GM10847 (cell line): Measurements from ENCODE around the gene TTR.

Experiments used
- POLR2A ChIP-seq: IDR thresholded peaks from 2 replicates; pipeline ENCODE4 v1.6.1; 2011; ENCODE audit not compliant: insufficient read length; ENCODE audit errors: extremely low read depth

The TTR gene

DNA sequence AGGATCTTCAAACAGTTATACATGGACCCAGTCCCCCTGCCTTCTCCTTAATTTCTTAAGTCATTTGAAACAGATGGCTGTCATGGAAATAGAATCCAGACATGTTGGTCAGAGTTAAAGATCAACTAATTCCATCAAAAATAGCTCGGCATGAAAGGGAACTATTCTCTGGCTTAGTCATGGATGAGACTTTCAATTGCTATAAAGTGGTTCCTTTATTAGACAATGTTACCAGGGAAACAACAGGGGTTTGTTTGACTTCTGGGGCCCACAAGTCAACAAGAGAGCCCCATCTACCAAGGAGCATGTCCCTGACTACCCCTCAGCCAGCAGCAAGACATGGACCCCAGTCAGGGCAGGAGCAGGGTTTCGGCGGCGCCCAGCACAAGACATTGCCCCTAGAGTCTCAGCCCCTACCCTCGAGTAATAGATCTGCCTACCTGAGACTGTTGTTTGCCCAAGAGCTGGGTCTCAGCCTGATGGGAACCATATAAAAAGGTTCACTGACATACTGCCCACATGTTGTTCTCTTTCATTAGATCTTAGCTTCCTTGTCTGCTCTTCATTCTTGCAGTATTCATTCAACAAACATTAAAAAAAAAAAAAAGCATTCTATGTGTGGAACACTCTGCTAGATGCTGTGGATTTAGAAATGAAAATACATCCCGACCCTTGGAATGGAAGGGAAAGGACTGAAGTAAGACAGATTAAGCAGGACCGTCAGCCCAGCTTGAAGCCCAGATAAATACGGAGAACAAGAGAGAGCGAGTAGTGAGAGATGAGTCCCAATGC lies 4.6 kb downstream of the TTR start:
- TF ChIP-seq POLR2A = no peak

DNA sequence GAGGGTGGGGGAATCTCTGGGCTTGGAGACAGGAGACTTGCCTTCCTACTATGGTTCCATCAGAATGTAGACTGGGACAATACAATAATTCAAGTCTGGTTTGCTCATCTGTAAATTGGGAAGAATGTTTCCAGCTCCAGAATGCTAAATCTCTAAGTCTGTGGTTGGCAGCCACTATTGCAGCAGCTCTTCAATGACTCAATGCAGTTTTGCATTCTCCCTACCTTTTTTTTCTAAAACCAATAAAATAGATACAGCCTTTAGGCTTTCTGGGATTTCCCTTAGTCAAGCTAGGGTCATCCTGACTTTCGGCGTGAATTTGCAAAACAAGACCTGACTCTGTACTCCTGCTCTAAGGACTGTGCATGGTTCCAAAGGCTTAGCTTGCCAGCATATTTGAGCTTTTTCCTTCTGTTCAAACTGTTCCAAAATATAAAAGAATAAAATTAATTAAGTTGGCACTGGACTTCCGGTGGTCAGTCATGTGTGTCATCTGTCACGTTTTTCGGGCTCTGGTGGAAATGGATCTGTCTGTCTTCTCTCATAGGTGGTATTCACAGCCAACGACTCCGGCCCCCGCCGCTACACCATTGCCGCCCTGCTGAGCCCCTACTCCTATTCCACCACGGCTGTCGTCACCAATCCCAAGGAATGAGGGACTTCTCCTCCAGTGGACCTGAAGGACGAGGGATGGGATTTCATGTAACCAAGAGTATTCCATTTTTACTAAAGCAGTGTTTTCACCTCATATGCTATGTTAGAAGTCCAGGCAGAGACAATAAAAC lies 6.5 kb downstream of the TTR start:
- TF ChIP-seq POLR2A = no peak

DNA sequence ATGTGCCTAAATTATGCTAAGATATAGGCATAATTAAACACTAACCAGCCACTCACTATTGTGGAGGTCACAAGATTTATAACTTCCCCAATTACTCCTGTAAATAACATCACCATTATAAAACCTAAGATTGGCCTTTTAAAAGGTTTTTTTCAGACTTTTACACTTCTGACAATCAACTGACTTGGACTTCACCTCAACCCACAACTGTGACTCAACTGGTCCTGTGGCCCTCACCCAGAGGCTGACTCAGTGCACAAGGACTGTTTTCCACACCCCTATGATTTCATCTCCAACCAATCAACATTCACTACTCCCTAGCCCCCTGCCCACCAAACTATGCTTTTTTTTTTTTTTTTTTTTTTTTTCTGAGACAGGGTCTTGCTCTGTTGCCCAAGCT lies 11.6 kb downstream of the TTR start:
- TF ChIP-seq POLR2A = no peak

DNA sequence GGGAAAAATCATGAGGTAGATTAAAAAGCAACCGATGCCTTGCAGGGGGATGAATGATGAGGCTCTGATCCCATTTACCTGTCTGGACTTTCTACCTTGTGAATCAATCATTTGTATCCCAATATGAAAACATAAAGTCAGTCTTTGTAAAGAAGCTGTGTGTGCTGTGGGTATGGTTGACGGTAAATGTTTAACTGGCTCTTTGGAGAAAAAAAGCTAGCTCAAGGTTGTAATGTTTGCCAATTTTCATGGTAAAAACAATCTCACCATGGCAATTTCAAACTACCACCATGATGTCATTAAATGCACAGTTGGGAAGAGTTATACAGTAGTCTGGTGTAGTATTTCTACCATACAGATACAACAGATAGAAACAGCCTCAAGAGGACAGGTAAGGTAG lies 14.6 kb downstream of the TTR start:
- no peak for TF ChIP-seq POLR2A

DNA sequence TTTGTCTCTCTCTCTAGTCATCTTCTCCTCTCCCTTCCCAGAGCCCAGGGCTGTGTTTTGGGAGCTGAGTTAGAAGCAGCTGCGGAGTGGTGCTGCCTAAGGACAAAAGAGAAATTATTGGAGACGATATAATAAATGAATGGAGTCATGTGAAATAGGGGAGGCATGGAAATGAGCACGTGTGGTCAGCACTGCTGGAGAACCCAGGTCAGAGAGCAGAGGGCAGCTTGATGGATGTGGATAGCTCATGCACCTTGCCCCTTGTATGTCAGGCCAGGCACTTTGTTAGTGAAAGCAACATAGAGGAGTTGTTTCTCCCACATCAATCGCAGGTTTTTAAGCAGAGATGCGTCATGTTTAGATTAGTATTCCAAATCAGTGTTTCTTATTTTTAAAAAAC lies 15.7 kb downstream of the TTR start:
- no peak for TF ChIP-seq POLR2A

DNA sequence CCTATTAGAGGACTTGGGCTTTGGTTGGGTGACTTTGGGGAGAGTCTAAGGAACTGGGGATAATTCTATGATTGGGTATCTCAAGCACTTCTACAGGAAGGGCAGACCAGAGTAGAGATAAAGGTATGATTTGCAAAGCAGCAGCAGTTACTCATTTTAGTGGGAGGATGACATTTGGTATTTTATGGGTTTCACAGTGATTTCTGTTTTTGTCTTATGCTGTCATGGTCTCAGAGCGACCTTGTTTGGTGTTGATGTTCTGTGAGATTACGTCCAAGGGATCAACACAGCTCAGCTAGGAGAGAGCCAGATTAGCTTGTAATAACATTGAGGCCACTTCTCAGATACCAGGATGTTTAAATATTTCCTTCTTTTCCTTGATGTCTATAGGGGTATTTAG lies 18.2 kb downstream of the TTR start:
- no peak for TF ChIP-seq POLR2A

DNA sequence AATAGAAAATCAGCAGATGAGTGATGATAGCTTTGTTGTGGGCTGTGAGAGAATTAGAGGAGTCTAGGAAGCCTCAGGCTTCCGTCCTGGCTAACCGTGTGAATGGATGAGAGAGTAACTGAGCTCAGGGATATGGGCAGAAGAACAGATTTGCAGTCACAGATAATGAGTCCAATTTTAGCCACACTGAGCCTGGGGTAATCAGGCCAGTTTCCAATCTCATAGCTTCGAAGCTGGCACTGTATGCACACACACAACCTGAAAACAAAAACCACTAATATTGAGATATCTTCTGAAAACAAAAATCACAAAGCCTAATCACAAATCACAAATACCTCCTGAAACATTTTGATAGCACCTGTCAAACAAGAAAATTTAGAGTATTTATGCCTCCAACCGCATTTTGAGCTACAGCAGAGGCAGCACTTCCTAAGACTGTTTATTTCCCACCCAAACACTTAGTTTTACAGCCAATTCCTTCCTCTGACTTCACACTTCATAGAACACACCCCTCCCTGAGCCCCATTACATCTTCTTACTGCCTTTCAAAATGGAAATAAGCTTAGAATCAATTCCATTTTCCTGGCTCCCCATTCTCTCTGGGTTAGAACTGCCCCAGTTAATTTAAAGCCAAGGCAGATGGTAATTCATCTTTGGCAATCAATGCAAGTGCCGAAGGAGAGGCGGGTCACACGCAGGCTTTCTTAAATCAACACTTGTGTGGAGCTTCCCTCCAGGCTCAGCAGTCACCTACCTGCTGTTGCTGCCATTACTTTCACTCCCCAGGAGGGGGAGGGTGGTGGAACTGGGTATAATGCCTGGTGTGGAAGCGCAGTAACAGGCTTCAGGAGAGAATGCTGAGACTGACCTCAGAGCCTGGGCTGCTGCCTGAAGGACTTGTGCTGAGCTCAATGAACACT lies 18.9 kb downstream of the TTR start:
- TF ChIP-seq POLR2A = no peak

DNA sequence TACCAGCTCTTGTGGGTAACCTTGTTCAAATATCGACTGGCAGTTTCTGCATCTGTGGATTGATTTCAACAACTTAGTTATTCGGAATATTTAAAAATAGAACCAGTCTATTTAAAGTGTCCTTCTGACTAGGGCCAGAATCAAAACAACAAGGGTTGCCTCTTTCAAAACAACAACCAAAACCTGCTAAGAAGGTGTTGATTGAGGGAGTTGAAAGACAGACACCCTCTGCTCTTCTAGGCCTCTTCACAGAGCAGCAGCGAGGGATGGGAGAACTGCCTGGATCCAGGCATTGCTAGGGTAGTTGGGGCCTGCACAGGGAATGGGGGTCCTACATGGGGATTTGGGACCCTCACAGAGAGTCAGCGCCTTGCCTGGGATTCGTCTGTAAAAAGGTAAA lies 19.8 kb downstream of the TTR start:
- no peak for TF ChIP-seq POLR2A

DNA sequence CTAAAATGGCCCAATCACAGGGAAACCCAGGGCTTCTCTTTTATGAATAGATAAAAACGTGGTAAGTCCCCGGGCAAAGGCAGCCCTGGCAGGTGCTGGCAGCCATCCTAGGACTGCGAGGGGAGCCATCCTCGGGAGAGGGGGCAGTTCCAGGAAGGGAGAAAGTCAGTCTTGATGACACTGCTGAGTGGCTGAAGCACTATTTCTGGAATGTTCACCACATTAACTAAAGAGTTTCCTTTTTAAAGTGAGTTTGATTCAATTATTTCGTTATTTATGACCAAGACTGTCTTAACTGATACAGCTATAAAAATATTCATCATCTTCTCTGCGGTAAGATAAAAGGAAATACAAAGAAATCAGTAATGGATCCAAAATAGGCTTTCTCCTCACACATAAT lies 20.4 kb downstream of the TTR start:
- no peak for TF ChIP-seq POLR2A

DNA sequence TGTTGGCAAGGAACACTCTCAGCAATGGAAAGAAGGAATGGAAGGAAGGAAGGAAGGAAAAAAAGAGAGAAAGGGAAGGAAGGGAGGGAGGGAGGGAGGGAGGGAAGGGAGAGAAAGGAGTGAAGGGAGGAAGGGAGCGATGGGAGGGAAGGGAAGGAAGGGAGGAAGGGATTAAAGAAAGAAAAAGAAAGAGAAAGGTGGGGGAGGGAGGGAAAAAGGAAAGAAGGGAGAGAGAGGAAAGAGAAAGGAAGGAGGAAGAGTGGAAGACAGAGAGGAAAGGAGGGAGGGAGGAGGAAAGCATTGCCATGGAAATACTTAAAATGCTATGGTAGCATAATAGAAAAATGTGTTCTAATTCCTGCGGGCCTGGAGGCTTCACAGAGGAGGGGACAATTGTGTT lies 22.4 kb downstream of the TTR start:
- no peak for TF ChIP-seq POLR2A

DNA sequence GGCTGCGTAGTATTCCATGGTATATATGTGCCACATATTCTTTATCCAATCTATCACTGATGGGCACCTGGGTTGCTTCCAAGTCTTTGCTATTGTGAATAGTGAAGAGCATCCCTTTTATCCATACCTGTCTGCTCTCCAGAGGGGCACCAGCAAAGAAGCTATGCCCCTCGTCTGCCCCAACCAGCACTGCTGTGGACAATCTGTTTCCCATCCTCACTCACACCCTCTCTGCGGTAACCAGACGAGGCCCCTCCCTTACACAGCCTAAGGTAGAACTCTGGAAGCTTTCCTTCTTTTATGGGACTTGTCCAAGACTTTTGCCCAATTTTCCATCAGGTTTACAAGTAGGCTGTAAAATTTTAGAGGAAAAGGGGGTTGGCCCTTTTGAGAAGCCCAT lies 24.9 kb downstream of the TTR start:
- TF ChIP-seq POLR2A = no peak

DNA sequence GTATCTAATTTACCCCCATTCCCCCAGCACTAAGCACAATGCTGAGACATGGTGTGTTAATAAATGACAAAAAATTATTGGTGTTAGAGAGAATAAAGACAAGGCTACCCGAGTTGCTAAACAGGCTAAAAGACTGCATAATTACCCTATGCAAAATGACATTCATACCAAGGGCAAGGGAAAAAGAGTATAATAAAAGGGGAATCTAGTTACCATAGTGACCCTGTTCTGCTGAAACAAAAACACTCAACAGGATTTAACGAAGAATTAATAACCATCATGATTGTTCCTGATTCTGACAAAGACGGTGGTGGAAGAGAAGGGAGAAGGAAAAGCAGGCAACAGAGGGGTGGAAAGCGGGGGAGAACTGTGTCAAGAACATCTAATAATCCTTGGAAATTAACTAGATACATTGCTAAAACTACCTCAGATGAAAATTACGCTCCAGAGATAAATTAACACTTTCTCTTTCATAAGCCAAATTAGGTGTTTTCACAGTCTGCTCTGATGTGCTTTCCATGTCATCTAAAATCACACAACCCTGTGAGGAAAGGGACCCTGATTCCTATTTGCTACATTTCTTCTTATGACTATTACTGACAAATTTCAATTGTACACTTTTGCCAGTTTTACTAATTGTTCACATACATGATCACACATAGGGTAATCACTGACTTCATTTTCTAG lies 25.5 kb downstream of the TTR start:
- TF ChIP-seq POLR2A = no peak

DNA sequence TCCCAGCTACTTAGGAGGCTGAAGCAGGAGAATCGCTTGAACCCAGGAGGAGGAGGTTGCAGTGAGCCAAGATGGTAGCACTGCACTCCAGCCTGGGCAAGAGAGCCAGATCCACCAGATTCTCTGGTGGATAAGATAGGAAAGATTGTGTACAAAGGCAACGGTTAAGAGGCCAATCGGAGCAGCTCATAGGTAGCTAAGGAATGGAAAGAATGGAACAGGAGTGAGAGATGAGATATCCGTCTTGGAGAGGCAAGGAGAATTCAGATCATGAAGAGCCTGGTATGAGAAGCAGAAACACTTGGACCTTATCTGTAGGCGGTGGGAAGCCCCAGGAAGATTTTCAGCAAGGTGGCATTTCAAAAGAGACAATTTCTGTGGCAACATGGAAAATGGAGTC lies 27.1 kb downstream of the TTR start:
- TF ChIP-seq POLR2A = no peak

DNA sequence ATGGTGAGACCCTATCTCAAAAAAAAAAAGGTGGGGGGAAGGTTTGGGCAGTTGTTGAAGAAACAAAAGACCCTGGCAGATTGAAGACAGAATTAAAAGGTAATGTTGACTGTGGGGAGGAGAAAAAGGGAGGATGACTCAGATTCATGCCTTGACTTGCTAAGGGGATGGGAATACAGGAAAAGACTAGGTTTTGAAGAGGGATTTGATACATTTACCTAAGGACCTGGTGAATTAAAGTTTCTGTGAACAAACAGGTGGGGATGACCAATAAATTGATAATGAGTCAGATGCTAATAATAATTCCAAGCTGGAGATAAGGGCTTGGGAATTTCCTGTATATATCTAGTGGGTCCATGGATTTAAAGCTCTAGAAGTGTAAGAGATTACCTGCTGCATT lies 27.6 kb downstream of the TTR start:
- no peak for TF ChIP-seq POLR2A

DNA sequence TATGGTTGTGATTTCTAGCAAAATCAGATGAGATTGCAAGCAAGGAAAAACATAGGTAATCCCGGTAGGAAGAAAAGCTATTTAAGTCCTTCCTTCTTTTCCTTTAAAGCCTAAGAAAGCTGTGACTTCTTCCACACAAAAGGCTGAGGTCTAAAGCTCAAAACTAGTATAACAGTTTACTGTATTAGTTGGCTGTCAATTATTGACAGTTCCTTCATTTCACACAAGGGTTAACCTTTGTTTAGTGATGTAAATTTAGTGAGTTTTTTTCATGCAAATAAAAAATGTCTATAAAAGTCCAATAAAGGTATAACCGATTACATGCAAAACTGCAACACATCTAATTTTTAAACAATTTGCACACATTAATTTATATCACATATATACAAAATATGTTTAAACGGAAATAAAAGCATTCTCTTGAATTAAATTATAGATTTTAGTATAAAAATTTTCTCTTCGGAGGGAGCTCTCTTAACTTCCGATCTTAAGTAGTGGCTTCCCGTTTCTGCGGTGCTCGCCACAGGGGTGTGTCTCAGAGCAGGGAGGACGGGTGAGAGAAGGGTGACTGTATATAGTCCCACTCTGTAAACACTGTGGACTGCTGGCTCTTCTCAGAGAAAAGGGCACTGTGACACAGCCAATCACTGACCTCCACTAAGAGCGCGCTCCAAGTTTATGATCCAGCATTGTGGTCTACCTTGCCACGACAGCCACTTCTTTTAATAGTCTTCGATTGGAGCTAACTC lies 33.4 kb downstream of the TTR start:
- TF ChIP-seq POLR2A = no peak

DNA sequence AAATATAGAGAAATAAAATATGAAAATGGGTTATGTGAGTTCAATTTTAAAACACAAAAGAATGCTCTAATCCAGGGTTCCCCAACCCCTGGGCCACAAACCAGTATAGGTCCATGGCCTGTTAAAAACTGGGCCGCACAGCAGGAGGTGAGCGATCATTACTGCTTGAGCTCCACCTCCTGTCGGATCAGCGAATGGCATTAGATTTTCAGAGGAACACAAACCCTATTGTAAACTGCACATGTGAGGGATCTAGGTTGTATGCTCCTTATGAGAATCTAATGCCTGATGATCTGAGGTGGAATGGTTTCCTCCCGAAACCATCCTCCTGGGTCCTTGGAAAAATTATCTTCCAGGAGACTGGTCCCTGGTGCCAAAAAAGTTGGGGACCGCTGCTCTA lies 34.7 kb downstream of the TTR start:
- TF ChIP-seq POLR2A = no peak
